HG03520 (cell line): ENCODE results near the gene FGFR2.

Experiments
- ATAC-seq: cut with Tn5 transposase; IDR thresholded peaks from one replicate; pipeline ENCODE4 v1.9.1; 2021; ENCODE audit warnings: mild to moderate bottlenecking, moderate library complexity; ENCODE audit not compliant: unreplicated experiment

Gene FGFR2

GRCh38 chr10:121611393-121612159 is 13.3 kb upstream of the FGFR2 start:
- ATAC-seq = no peak

GRCh38 chr10:121610798-121611323 is 12.6 kb upstream of the FGFR2 start:
- no peak for ATAC-seq

- ATAC-seq = no peak
Observed at GRCh38 chr10:121609426-121610380, 11.5 kb upstream of the FGFR2 start.

- ATAC-seq = no peak
Observed at GRCh38 chr10:121608469-121609190, 10.4 kb upstream of the FGFR2 start.

- no peak for ATAC-seq
Observed at GRCh38 chr10:121607310-121608055, 9.2 kb upstream of the FGFR2 start.

- no peak for ATAC-seq
Observed at GRCh38 chr10:121605708-121606107, 7.5 kb upstream of the FGFR2 start.

- no peak for ATAC-seq
Observed at GRCh38 chr10:121601458-121601857, 3.2 kb upstream of the FGFR2 start.

- ATAC-seq = no peak
Observed at GRCh38 chr10:121600611-121601010, 2.4 kb upstream of the FGFR2 start.

- ATAC-seq = no peak
Observed at GRCh38 chr10:121599947-121600346, 1.7 kb upstream of the FGFR2 start.

- ATAC-seq = no peak
Observed at GRCh38 chr10:121597504-121598262, 561 bp downstream of the FGFR2 start.

GRCh38 chr10:121596689-121597503 is 1.3 kb downstream of the FGFR2 start:
- ATAC-seq = no peak

- ATAC-seq = no peak
Observed at GRCh38 chr10:121595806-121596688, 2.2 kb downstream of the FGFR2 start.

- ATAC-seq = no peak
Observed at GRCh38 chr10:121595351-121595805, 2.9 kb downstream of the FGFR2 start.

GRCh38 chr10:121594623-121595350 is 3.5 kb downstream of the FGFR2 start:
- ATAC-seq = no peak

GRCh38 chr10:121594076-121594475 is 4.2 kb downstream of the FGFR2 start:
- ATAC-seq = no peak

- ATAC-seq = no peak
Observed at GRCh38 chr10:121593281-121594075, 4.8 kb downstream of the FGFR2 start.
